Natural killer cell (primary cell): ENCODE data around the gene POLR3GL. TPM values are rescaled to one million over a fixed set of nuclear protein-coding genes. Genes with fewer than 3 reads are reported as not detected.

Experiments used
- ATAC-seq, 3 donors: fragments of 150-1000 bp in 2 of 3; fragments of 200-7000 bp in 1 of 3; cut with Tn5 transposase; 1 replicate in 1 of 3; 2 replicates in 2 of 3; pipeline ENCODE4 v1.10.0; 2021; ENCODE audit warnings: mild to moderate bottlenecking in 2 of 3, moderate library complexity in 2 of 3
- DNase-seq, 2 donors: peaks; one replicate each; pipeline versions ENCODE4 v3.0.0 to v3.0.0-alpha.2; 2013 to 2021; ENCODE audit warnings: mixed read lengths in 1 of 2
- H3K27ac ChIP-seq: one replicate; pipeline ENCODE4 v1.5.1; 2013; ENCODE audit warnings: mild to moderate bottlenecking, low read length
- H3K27me3 ChIP-seq: one replicate; pipeline ENCODE4 v1.6.1; 2013; ENCODE audit warnings: low read length; ENCODE audit not compliant: control insufficient read depth, insufficient read depth
- H3K36me3 ChIP-seq: one replicate; pipeline ENCODE4 v1.6.1; 2013; ENCODE audit warnings: low read length; ENCODE audit not compliant: control insufficient read depth, insufficient read depth
- H3K4me1 ChIP-seq: one replicate; pipeline ENCODE4 v1.6.1; 2013; ENCODE audit warnings: low read length; ENCODE audit not compliant: control insufficient read depth, insufficient read depth
- H3K4me3 ChIP-seq: one replicate; pipeline ENCODE4 v1.5.1; 2013; ENCODE audit warnings: low read length
- H3K9me3 ChIP-seq: one replicate; pipeline ENCODE4 v1.6.1; 2013; ENCODE audit warnings: low read length; ENCODE audit not compliant: control insufficient read depth, insufficient read depth
- H3K27ac Mint-ChIP-seq, 2 donors: one replicate each; pipeline ENCODE4 v1.8.0; 2022; ENCODE audit warnings: mild to moderate bottlenecking in 2 of 2, mixed read lengths in 2 of 2, moderate library complexity in 1 of 2
- H3K27me3 Mint-ChIP-seq, 2 donors: one replicate each; pipeline ENCODE4 v1.8.0; 2022; ENCODE audit warnings: low read depth in 2 of 2, mixed read lengths in 2 of 2
- H3K36me3 Mint-ChIP-seq: one replicate; pipeline ENCODE4 v1.8.0; 2022; ENCODE audit warnings: mixed read lengths
- H3K4me1 Mint-ChIP-seq, 2 donors: one replicate each; pipeline ENCODE4 v1.8.0; 2022; ENCODE audit warnings: mixed read lengths in 2 of 2
- H3K4me3 Mint-ChIP-seq: one replicate; pipeline ENCODE4 v1.8.0; 2022; ENCODE audit warnings: mild to moderate bottlenecking, moderate library complexity, mixed read lengths
- H3K9me3 Mint-ChIP-seq, 2 donors: one replicate each; pipeline ENCODE4 v1.8.0; 2022; ENCODE audit warnings: mixed read lengths in 2 of 2
- WGBS: methylation state at CpG from one replicate; pipeline ENCODE4 v1.1.7; 2013; ENCODE audit warnings: missing lambda C conversion rate; ENCODE audit not compliant: insufficient coverage; 5-methylcytosine and 5-hydroxymethylcytosine counted together
- intact Hi-C: fragments of 100-400 bp; cut with micrococcal nuclease; formaldehyde crosslinking; loops from one replicate; pipeline ENCODE4 v1.14.2; 2022
- total RNA-seq, 4 donors: library from RNA; stranded (reverse); fragments of 120-200 nt in 1 of 4; gene quantifications; one replicate each; pipeline versions ENCODE4 v1.2.3 to v1.2.4, GENCODE V29; 2013 to 2022
- TF ChIP-seq, protein P1 (sequence below): fragments of 200-600 bp; IDR thresholded peaks from one replicate; pipeline ENCODE4 v1.8.0; 2022; ENCODE audit warnings: antibody characterized with exemption

The POLR3GL gene
- total RNA-seq, 3 donors from 2014 or later (not counting 1 experiment from before 2014, with no cell fraction given): 34.9 to 37.5 (median 37.4) TPM

DNA sequence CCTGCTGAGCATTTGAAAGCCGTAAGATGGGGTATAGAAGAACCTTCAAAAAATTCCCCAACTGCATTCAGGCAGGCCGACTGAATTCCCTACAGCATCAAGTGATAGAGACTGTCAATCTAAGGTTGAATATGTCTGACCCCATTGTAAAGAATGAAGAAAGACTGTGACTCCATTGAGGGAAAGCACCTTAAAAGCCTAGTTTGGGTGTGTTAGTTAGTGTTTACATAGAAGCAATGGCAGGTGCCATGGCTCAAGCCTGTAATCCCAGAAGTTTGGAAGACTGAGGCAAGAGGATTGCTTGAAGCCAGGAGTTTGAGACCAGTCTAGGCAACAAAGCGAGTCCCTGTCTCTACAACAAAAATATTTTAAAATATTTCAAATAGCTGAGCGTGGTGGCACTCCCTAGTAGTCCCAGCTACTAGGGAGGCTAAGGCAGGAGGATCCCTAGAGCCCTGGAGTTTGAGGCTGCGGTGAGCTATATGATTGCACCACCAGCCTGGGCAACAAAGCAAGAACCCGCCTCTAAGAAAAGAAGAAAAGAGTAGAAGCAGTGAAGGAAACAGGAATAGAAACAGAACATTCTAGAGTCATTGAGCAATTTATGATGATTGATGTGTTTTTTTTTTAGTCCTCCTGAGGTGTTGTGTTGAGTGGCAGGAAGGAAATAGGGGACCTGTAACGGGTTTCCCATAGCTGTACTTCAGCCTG lies 15.4 kb downstream of the POLR3GL start:
- peak in 1 of 2 donors; percentile 77 for DNase-seq
- 9% methylated on average over 5 of the region's 7 CpGs for WGBS
- H3K36me3 ChIP-seq: peaks cover 5% of the 10 kb centered on the region

GRCh38 chr1:145980457-145980994 lies 16.0 kb downstream of the POLR3GL start:
- Mint-ChIP-seq H3K27ac (no peak overlapping the region), H3K9me3 (no peaks in the 10 kb centered on the region), H3K4me3 (no peak overlapping the region), H3K36me3 (no peaks in the 10 kb centered on the region), H3K27me3 (no peaks in the 10 kb centered on the region), H3K4me1 (peaks cover 13 to 35% of the 10 kb centered on the region in 2 donors)
- DNase-seq (peak in 1 of 2 donors; percentile 26), ATAC-seq (no peak)
- WGBS: 100% methylated on average over 1 of the region's 1 CpG
- Histone ChIP-seq H3K9me3 (no peaks in the 10 kb centered on the region), H3K4me1 (peaks cover 70% of the 10 kb centered on the region), H3K27ac (peak overlapping the region; percentile 97), H3K4me3 (peak overlapping the region; percentile 16), H3K36me3 (peaks cover 2% of the 10 kb centered on the region), H3K27me3 (no peaks in the 10 kb centered on the region)
- TF ChIP-seq, protein P1, sequence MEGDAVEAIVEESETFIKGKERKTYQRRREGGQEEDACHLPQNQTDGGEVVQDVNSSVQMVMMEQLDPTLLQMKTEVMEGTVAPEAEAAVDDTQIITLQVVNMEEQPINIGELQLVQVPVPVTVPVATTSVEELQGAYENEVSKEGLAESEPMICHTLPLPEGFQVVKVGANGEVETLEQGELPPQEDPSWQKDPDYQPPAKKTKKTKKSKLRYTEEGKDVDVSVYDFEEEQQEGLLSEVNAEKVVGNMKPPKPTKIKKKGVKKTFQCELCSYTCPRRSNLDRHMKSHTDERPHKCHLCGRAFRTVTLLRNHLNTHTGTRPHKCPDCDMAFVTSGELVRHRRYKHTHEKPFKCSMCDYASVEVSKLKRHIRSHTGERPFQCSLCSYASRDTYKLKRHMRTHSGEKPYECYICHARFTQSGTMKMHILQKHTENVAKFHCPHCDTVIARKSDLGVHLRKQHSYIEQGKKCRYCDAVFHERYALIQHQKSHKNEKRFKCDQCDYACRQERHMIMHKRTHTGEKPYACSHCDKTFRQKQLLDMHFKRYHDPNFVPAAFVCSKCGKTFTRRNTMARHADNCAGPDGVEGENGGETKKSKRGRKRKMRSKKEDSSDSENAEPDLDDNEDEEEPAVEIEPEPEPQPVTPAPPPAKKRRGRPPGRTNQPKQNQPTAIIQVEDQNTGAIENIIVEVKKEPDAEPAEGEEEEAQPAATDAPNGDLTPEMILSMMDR: no peak
- intact Hi-C loops: loop anchor here (1.0 kb wide), 1 partner anchor 17 kb away; no protein-coding TSS in a partner anchor

More for the DNA sequence above, 15.4 kb downstream of the POLR3GL start:
- Histone ChIP-seq H3K27ac (peak overlapping the region; percentile 97), H3K4me1 (peaks cover 64% of the 10 kb centered on the region), H3K4me3 (peak overlapping the region; percentile 16), H3K9me3 (no peaks in the 10 kb centered on the region), H3K27me3 (no peaks in the 10 kb centered on the region)
- H3K4me3 Mint-ChIP-seq: no peak overlapping the region
- no peaks in the 10 kb centered on the region for H3K27me3 Mint-ChIP-seq
- intact Hi-C loops: loop anchor here (1.0 to 5.0 kb wide), 6 partner anchors 15 to 133 kb away; partner anchors contain the start of genes ANKRD34A, NUDT17, POLR3GL and RBM8A
- TF ChIP-seq, protein P1: no peak
- no peak overlapping the region for H3K27ac Mint-ChIP-seq
- H3K4me1 Mint-ChIP-seq: peaks cover 12 to 33% of the 10 kb centered on the region in 2 donors
- no peaks in the 10 kb centered on the region for H3K9me3 Mint-ChIP-seq
- peak; percentile 19 to 48 (median 23) for ATAC-seq
- H3K36me3 Mint-ChIP-seq: no peaks in the 10 kb centered on the region

GRCh38 chr1:145982010-145982723 lies 17.7 kb downstream of the POLR3GL start:
- H3K4me1 Mint-ChIP-seq: peaks cover 21 to 46% of the 10 kb centered on the region in 2 donors
- no peaks in the 10 kb centered on the region for H3K27me3 ChIP-seq
- H3K4me3 ChIP-seq: no peak overlapping the region

More at GRCh38 chr1:145982010-145982723, 17.7 kb downstream of the POLR3GL start:
- Histone ChIP-seq H3K4me1 (peaks cover 69% of the 10 kb centered on the region), H3K9me3 (no peaks in the 10 kb centered on the region), H3K36me3 (no peaks in the 10 kb centered on the region), H3K27ac (peak overlapping the region; percentile 56)
- peak in 1 of 2 donors; percentile 27 for DNase-seq
- 91% methylated on average over 6 of the region's 6 CpGs for WGBS
- Mint-ChIP-seq H3K27ac (no peak overlapping the region), H3K27me3 (no peaks in the 10 kb centered on the region), H3K9me3 (no peaks in the 10 kb centered on the region), H3K36me3 (no peaks in the 10 kb centered on the region), H3K4me3 (no peak overlapping the region)
- ATAC-seq: no peak
- TF ChIP-seq, protein P1: no peak
- intact Hi-C loops: no loop called here
